Tibial artery (tissue), 4 donors: Measurements from ENCODE around the gene FOXI2.

Experiments used
- DNase-seq, 2 donors: peaks; one replicate each; pipeline ENCODE4 v3.0.0-alpha.2; 2019
- H3K27ac ChIP-seq, 2 donors: fragments of 200-600 bp; sonication (generic) in 1 of 2; 1 replicate in 1 of 2; 2 replicates in 1 of 2; pipeline ENCODE4 v1.5.1; 2018 to 2019; ENCODE audit warnings: mild to moderate bottlenecking in 1 of 2
- H3K27me3 ChIP-seq, 2 donors: fragments of 200-600 bp; sonication (generic) in 1 of 2; one replicate each; pipeline versions ENCODE4 v1.5.1 to v1.6.0; 2016 to 2019
- H3K36me3 ChIP-seq, 3 donors: fragments of 200-600 bp; sonication (generic) in 2 of 3; one replicate each; pipeline ENCODE4 v1.5.1; 2016 to 2019; ENCODE audit warnings: mild to moderate bottlenecking in 2 of 3
- H3K4me1 ChIP-seq, 4 donors: fragments of 200-600 bp; sonication (generic) in 2 of 4; 1 replicate in 3 of 4; 2 replicates in 1 of 4; pipeline ENCODE4 v1.5.1; 2016 to 2019
- H3K4me3 ChIP-seq, 2 donors: fragments of 200-600 bp; sonication (generic) in 1 of 2; 1 replicate in 1 of 2; 2 replicates in 1 of 2; pipeline ENCODE4 v1.5.1; 2018 to 2019; ENCODE audit warnings: mild to moderate bottlenecking in 2 of 2
- H3K9me3 ChIP-seq, 3 donors: fragments of 200-600 bp; sonication (generic) in 1 of 3; one replicate each; pipeline ENCODE4 v1.5.1; 2016 to 2019
- intact Hi-C: fragments of 100-400 bp; cut with DNase I; formaldehyde crosslinking; loops from one replicate; pipeline ENCODE4 v1.15.0; 2023; ENCODE audit warnings: low total_unique reads
- TF ChIP-seq, protein P1 (sequence below), 2 experiments: fragments of 200-600 bp in 1 of 2; fragments of 450-650 bp in 1 of 2; IDR thresholded peaks; one replicate each; pipeline ENCODE4 v1.5.1; 2017 to 2019; ENCODE audit warnings: antibody characterized with exemption in 2 of 2, mild to moderate bottlenecking in 1 of 2, moderate library complexity in 1 of 2

FOXI2 gene

DNA sequence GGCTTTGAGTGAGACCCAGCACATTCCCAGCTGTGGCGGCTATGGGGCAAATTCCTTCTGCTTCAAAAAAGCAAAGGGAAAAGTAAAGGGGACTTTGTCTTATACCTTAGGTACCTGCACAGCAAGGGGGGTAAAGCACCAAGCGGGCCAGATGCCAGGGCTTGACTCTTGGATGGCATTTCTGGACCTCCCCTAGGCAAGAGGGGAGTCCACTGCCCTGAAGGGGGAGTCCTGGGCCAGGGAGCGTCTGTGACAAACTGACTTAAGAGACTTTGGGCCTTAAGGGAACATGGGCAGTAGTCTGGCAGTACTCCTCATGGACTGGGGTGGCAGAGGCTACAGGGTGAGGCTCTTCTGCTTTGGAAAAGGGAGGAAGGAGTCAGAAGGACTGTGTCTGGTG is 16.1 kb upstream of the FOXI2 start:
- no peak for DNase-seq
- Histone ChIP-seq H3K9me3 (no peaks in the 10 kb centered on the region), H3K4me1 (no peaks in the 10 kb centered on the region), H3K27me3 (no peaks in the 10 kb centered on the region), H3K36me3 (no peaks in the 10 kb centered on the region), H3K4me3 (no peak overlapping the region), H3K27ac (no peak overlapping the region)
- intact Hi-C loops: no loop called here
- TF ChIP-seq, protein P1, sequence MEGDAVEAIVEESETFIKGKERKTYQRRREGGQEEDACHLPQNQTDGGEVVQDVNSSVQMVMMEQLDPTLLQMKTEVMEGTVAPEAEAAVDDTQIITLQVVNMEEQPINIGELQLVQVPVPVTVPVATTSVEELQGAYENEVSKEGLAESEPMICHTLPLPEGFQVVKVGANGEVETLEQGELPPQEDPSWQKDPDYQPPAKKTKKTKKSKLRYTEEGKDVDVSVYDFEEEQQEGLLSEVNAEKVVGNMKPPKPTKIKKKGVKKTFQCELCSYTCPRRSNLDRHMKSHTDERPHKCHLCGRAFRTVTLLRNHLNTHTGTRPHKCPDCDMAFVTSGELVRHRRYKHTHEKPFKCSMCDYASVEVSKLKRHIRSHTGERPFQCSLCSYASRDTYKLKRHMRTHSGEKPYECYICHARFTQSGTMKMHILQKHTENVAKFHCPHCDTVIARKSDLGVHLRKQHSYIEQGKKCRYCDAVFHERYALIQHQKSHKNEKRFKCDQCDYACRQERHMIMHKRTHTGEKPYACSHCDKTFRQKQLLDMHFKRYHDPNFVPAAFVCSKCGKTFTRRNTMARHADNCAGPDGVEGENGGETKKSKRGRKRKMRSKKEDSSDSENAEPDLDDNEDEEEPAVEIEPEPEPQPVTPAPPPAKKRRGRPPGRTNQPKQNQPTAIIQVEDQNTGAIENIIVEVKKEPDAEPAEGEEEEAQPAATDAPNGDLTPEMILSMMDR (IDR thresholded peaks at IDR 0.05): no peak

DNA sequence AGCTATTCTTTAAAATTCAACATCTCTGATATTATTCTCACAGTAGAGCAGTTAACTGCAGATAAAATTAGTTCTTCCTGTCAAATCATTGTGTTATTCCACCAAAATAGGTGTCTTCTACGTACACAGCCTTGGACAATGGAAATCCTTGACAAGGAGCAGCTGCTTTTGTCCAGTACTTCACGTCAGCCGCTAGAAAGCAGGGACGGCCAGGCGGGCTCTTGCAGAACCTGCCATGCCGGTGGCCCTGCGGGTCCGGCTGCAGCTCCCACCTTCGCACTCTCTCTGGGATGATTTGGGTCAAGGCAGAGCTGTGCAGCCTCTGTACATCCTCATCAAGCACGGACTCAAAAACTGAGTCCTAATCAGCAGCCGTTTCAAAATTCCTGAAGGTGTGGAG is 2.2 kb upstream of the FOXI2 start:
- intact Hi-C loops: no loop called here
- peaks cover 0 to 14% (median 8%) of the 10 kb centered on the region in 4 donors for H3K4me1 ChIP-seq
- no peaks in the 10 kb centered on the region for H3K36me3 ChIP-seq
- H3K27ac ChIP-seq: no peak overlapping the region
- peaks cover 0 to 54% of the 10 kb centered on the region in 2 donors for H3K27me3 ChIP-seq
- DNase-seq: no peak
- H3K9me3 ChIP-seq: no peaks in the 10 kb centered on the region
- TF ChIP-seq, protein P1 (IDR thresholded peaks at IDR 0.05): no peak
- H3K4me3 ChIP-seq: no peak overlapping the region

DNA sequence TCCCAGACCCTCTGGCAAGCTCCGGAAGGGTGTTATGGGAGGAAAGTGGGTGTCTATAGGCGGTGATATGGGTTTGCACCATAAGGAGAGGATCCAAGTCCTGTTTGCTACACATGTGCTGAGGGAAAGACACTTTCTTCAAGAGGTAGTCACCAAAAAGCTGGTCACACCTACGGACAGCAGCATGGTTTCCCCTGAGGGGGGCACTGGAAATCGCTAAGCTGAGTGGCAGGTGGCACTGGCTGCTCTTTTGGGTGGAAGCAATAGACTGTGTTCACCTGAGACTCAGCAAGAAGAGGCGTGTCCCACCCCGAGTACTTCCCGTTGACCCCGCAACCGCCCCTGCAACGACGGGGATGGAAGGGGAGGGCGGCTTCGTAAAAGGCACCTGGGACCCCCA is 1.8 kb upstream of the FOXI2 start:
- Histone ChIP-seq H3K27ac (no peak overlapping the region), H3K9me3 (no peaks in the 10 kb centered on the region), H3K4me1 (peaks cover 0 to 14% (median 8%) of the 10 kb centered on the region in 4 donors), H3K36me3 (no peaks in the 10 kb centered on the region), H3K4me3 (no peak overlapping the region), H3K27me3 (peaks cover 0 to 54% of the 10 kb centered on the region in 2 donors)
- TF ChIP-seq, protein P1 (IDR thresholded peaks at IDR 0.05): no peak
- DNase-seq: no peak
- intact Hi-C loops: no loop called here

DNA sequence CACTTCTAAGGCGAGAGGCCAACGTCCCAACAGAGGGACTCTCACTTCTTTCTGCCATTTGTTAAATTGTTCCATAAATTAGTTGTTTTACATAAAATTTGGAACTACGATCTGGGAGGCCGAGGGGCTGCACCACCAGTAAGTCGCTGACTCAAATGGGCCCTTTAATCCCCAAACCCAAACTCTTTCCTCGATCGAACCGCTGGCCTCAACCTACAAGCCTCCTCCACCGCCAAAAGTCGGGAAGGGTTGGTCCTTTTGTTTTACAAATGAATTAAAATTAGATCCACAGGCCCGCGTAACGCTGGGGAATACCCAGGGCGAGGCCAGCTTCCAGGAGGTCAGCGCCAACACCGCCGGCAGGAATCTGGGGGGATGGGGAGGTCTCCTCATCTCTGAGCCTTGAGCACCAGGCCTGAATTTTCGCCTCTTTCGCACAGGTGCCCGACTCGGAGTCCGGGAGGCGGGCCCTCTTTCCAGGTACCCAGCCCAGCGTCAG is 1.2 kb upstream of the FOXI2 start:
- no peak for DNase-seq
- peaks cover 0 to 14% (median 8%) of the 10 kb centered on the region in 4 donors for H3K4me1 ChIP-seq
- intact Hi-C loops: no loop called here
- no peaks in the 10 kb centered on the region for H3K9me3 ChIP-seq
- H3K27me3 ChIP-seq: peaks cover 0 to 54% of the 10 kb centered on the region in 2 donors
- TF ChIP-seq, protein P1 (IDR thresholded peaks at IDR 0.05): no peak
- H3K36me3 ChIP-seq: no peaks in the 10 kb centered on the region
- no peak overlapping the region for H3K27ac ChIP-seq
- H3K4me3 ChIP-seq: no peak overlapping the region

DNA sequence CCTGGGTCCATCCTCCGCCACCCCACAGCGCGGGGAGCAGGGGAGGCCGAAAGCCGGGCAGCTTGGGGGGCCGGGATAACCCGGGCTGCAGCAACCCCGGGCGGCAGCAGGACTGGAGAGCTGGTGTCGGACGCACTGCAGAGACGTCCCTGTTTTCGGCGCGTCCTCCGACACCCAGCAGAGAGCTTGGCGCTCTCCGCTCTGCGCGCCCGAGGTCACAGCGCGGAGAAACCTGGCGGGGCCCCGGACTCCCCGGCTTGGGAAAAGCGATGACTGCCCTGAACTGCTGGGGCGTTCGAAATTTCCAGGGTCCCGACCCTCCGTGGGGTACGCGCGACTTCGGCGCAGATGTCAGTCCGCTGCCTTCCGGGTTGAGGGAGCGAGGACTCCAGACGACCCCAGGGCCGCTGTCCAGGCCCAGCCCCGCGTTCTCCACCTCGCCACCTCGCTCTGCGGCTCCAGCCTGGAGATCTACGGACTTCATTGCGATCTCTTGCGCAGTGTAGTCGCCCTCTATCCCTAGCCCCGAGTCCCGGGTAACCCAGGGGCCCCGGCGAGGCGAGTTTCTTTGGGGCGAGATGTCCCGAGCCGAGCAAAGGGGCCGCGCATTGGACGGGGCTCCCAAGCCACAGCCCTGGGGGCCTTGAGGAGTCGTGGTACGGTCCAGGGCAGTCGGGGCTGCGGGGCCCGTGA is 617 bp upstream of the FOXI2 start:
- peaks cover 0 to 14% (median 8%) of the 10 kb centered on the region in 4 donors for H3K4me1 ChIP-seq
- peaks cover 0 to 54% of the 10 kb centered on the region in 2 donors for H3K27me3 ChIP-seq
- no peaks in the 10 kb centered on the region for H3K9me3 ChIP-seq
- H3K36me3 ChIP-seq: no peaks in the 10 kb centered on the region
- no peak for DNase-seq
- no peak overlapping the region for H3K27ac ChIP-seq
- TF ChIP-seq, protein P1 (IDR thresholded peaks at IDR 0.05): no peak
- intact Hi-C loops: no loop called here
- H3K4me3 ChIP-seq: no peak overlapping the region
